K562 (cell line): Measurements from ENCODE around the gene PIK3CB. TPM values are rescaled to one million over a fixed set of nuclear protein-coding genes. Genes with fewer than 3 reads are reported as not detected.

Experiments
- ATAC-seq: fragments of 200-7000 bp; cut with Tn5 transposase; 3 replicates; pipeline ENCODE4 v1.9.1; 2020; ENCODE audit warnings: moderate library complexity
- BruUV-seq: library from RNA; stranded (reverse); fragments of 400-500 nt; replicated peaks from 2 replicates; lab custom pipeline; 2021; lab: Mats Ljungman, UMichigan
- CTCF ChIA-PET: fragments of 300-600 bp; formaldehyde crosslinking; extraction: SDS; loops from one replicate; lab custom pipeline; 2021; ENCODE audit warnings: low intra/inter-chr PET ratio; lab: Yijun Ruan, JAX
- POLR2A ChIA-PET: fragments of 300-600, 350-650 bp; sonication (Branson Sonifier 250); formaldehyde crosslinking; extraction: SDS; loops from one replicate; lab custom pipeline; 2021; ENCODE audit warnings: antibody characterized with exemption, inconsistent platforms; lab: Yijun Ruan, JAX
- DNase-seq, 4 experiments: peaks; one replicate each; pipeline versions ENCODE4 v3.0.0 to v3.0.0-alpha.2; 2011 to 2018; ENCODE audit warnings: low spot score in 3 of 4, mixed read lengths in 3 of 4; ENCODE audit errors: extremely low read depth in 1 of 4
- FAIRE-seq: peaks from 2 replicates; lab custom pipeline; 2011; peaks lifted over from hg19 to GRCh38; lab: Jason Lieb, UNC
- H2AFZ ChIP-seq: 2 replicates; pipeline ENCODE4 v1.6.0; 2011; ENCODE audit warnings: low read depth, low read length, control low read depth, inconsistent platforms
- H3K27ac ChIP-seq: fragments of 200-600 bp; 3 replicates; pipeline ENCODE4 v1.8.0; 2011; ENCODE audit warnings: low read depth, mild to moderate bottlenecking, control low read depth, inconsistent platforms, low read length, moderate library complexity, mixed read lengths; ENCODE audit errors: extremely low read depth
- H3K27me3 ChIP-seq, 2 experiments: fragments of 300-600 bp in 1 of 2; 2 replicates in 1 of 2; 3 replicates in 1 of 2; pipeline versions ENCODE4 v1.6.0 to v1.8.0; 2011; ENCODE audit warnings: inconsistent platforms in 2 of 2, low read length in 2 of 2, mild to moderate bottlenecking in 1 of 2, mixed read lengths in 1 of 2, moderate library complexity in 1 of 2; ENCODE audit not compliant: control insufficient read depth in 2 of 2, insufficient read depth in 2 of 2
- H3K36me3 ChIP-seq: fragments of 300-600 bp; 3 replicates; pipeline ENCODE4 v1.8.0; 2011; ENCODE audit warnings: mild to moderate bottlenecking, low read length, inconsistent platforms; ENCODE audit not compliant: control insufficient read depth, insufficient read depth
- H3K4me1 ChIP-seq, 2 experiments: fragments of 200-600 bp in 1 of 2; replicated peaks in 1 of 2; 2 replicates in 1 of 2; 3 replicates in 1 of 2; pipeline versions ENCODE4 v1.5.1 to v1.8.0; 2011; ENCODE audit warnings: inconsistent platforms in 2 of 2, low read length in 2 of 2, mild to moderate bottlenecking in 1 of 2, mixed read lengths in 1 of 2, moderate library complexity in 1 of 2; ENCODE audit not compliant: control insufficient read depth in 2 of 2, insufficient read depth in 2 of 2
- H3K4me2 ChIP-seq: 2 replicates; pipeline ENCODE4 v1.6.1; 2011; ENCODE audit warnings: low read length, control low read depth, inconsistent platforms, mixed read lengths; ENCODE audit not compliant: insufficient read depth
- H3K4me3 ChIP-seq: fragments of 200-600 bp; sonication (generic), shearing (Covaris generic); 2 replicates; pipeline ENCODE4 v1.5.1; 2016; ENCODE audit warnings: control low read depth, inconsistent platforms
- H3K79me2 ChIP-seq: fragments of 200-600 bp; 3 replicates; pipeline ENCODE4 v1.8.0; 2011; ENCODE audit warnings: low read length, inconsistent platforms; ENCODE audit not compliant: control insufficient read depth, insufficient read depth
- H3K9ac ChIP-seq, 2 experiments: 2 replicates each; pipeline versions ENCODE4 v1.6.0 to v1.6.1; 2011; ENCODE audit warnings: low read depth in 2 of 2, low read length in 2 of 2, control low read depth in 1 of 2, inconsistent platforms in 1 of 2, mild to moderate bottlenecking in 1 of 2, mixed read lengths in 1 of 2; ENCODE audit not compliant: insufficient read depth in 1 of 2
- H3K9me1 ChIP-seq: one replicate; pipeline ENCODE4 v1.6.0; 2011; ENCODE audit warnings: inconsistent platforms, mild to moderate bottlenecking, low read length, moderate library complexity; ENCODE audit not compliant: control insufficient read depth, insufficient read depth
- H3K9me3 ChIP-seq: replicated peaks from 2 replicates; pipeline ENCODE4 v1.5.1; 2011; ENCODE audit warnings: low read depth, low read length, inconsistent platforms; ENCODE audit not compliant: control insufficient read depth, insufficient read depth
- H4K20me1 ChIP-seq: replicated peaks from 2 replicates; pipeline ENCODE4 v1.6.1; 2011; ENCODE audit warnings: low read length, inconsistent platforms, mixed read lengths; ENCODE audit not compliant: control insufficient read depth, insufficient read depth
- ZBTB33 ChIP-seq: sonication (generic); formaldehyde crosslinking; IDR thresholded peaks from 2 replicates; pipeline ENCODE4 v1.8.1; 2023; ENCODE audit warnings: mild to moderate bottlenecking, missing genetic modification reagents
- WGBS: fragments of 100-300 bp; shearing (Covaris generic); methylation state at CpG from one replicate; pipeline ENCODE4 v1.1.6; 2016; ENCODE audit warnings: low coverage, mixed read lengths; ENCODE audit not compliant: insufficient coverage; ENCODE audit errors: missing lambda C conversion rate; 5-methylcytosine and 5-hydroxymethylcytosine counted together
- in situ Hi-C: fragments of 300-500 bp; cut with MboI; formaldehyde crosslinking; loops from 4 replicates; pipeline ENCODE4 v1.15.0; 2018; ENCODE audit warnings: inconsistent platforms, mixed read lengths
- intact Hi-C: fragments of 100-400 bp; cut with micrococcal nuclease; formaldehyde crosslinking; loops from 2 replicates; pipeline ENCODE4 v1.14.2; 2022
- polyA plus RNA-seq, 8 experiments: library from polyadenylated mRNA; depleted of rRNA in 4 of 8; stranded (reverse) in 5 of 8; unstranded in 3 of 8; fragments of >200 nt; fragmentation: Nextera tagmentation in 2 of 8; fragmentation: Illumina TruSeq in 1 of 8; extraction: Ambion mirVana in 2 of 8; extraction: Trizol in 1 of 8; gene quantifications; 2 replicates each; pipeline versions ENCODE4 v1.2.1 to v1.2.3, GENCODE V29; 2011 to 2014; ENCODE audit warnings: inconsistent platforms in 1 of 8, missing spikeins in 1 of 8
- total RNA-seq, 7 experiments: library from RNA; depleted of rRNA in 6 of 7; stranded (reverse); fragments of >200 nt in 6 of 7; fragmentation: Illumina TruSeq in 2 of 7; extraction: Trizol in 2 of 7; gene quantifications; 2 replicates each; pipeline versions ENCODE4 v1.2.1 to v1.2.3, GENCODE V29; 2011 to 2021; ENCODE audit warnings: low replicate concordance in 1 of 7
- TF ChIP-seq, protein P1 (sequence below), 3 experiments: fragments of 200-800 bp in 1 of 3; sonication (Bioruptor generic) in 1 of 3; sonication (generic) in 1 of 3; formaldehyde crosslinking in 1 of 3; IDR thresholded peaks; 2 replicates each; pipeline versions ENCODE4 v1.6.1 to v1.8.0; 2016 to 2022; ENCODE audit warnings: mild to moderate bottlenecking in 2 of 3, missing compliant biosample characterization in 2 of 3, missing genetic modification characterization in 2 of 3, missing genetic modification reagents in 1 of 3

PIK3CB gene
- total and polyA plus RNA-seq, 9 of the 15 experiments (the other 6 are each of a cell fraction or from before 2014, with no cell fraction given): 15.3 to 62.6 (median 28.3) TPM

DNA sequence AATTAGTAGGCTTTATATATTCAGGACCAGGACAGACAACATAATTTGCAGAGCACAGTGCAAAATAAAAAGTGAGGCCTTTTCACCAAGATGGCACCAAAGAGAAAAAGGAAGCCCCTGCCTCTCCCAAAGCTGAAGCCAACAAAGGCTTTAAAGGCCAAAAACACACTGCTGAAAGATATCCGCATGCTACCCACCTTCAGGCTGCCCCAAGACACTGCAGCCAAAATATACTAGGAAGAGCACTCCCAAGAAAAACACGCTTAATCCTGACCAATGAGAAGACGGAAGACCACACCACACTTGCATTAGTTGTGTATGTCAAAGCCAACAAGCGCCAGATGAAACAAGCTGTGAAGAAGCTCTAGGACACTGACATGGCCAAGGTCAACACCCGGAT lies 38.0 kb downstream of the PIK3CB start:
- BruUV-seq: no TSS peak
- Histone ChIP-seq H3K4me2 (no peak overlapping the region), H3K9ac (no peak overlapping the region), H3K9me3 (no peaks in the 10 kb centered on the region), H3K4me1 (peaks cover 2% of the 10 kb centered on the region in 2 experiments; a peak in 3 of 5 replicates), H3K27ac (peak overlapping the region; percentile 5; the same call in 1 of the 3 replicates)
- FAIRE-seq (peak; percentile 58), DNase-seq (peak in 3 of 4 experiments; percentile 11 to 43 (median 33))
- ChIA-PET CTCF (no interaction called here), POLR2A (interaction anchor here (0.7 to 2.9 kb wide), 4 partner anchors 10 to 36 kb away, joined by 3 to 14 read pairs (median 4); no protein-coding TSS in a partner anchor)
- in situ Hi-C loops: no loop called here
- 82% methylated on average over 5 of the region's 5 CpGs for WGBS
- TF ChIP-seq, protein P1, sequence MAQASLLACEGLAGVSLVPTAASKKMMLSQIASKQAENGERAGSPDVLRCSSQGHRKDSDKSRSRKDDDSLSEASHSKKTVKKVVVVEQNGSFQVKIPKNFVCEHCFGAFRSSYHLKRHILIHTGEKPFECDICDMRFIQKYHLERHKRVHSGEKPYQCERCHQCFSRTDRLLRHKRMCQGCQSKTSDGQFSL (CRISPR knock-in tag; IDR thresholded peaks at IDR 0.05): no peak
- TF ChIP-seq, protein P1 (tag; IDR thresholded peaks at IDR 0.05): no peak
- 0 out of 2 replicates have a peak, but pooled peaks have one; percentile 14 for TF ChIP-seq ZBTB33 (CRISPR knock-in tag)
- TF ChIP-seq, all 486 proteins: peak for 1
- H3K27me3 ChIP-seq: no peaks in the 10 kb centered on the region
- ATAC-seq: peak; percentile 65
- H3K4me3 ChIP-seq: no peak overlapping the region
- H2AFZ ChIP-seq: no peak overlapping the region
- peaks cover 93% of the 10 kb centered on the region for H3K79me2 ChIP-seq
- peaks cover 4% of the 10 kb centered on the region for H3K9me1 ChIP-seq
- peaks cover 52% of the 10 kb centered on the region for H3K36me3 ChIP-seq
- H4K20me1 ChIP-seq: peaks cover 10% of the 10 kb centered on the region; the same call in 1 of the 2 replicates
- intact Hi-C loops: no loop called here
